Right atrium auricular region (tissue), 2 donors: ENCODE measurements around the gene ACOT6. TPM values are rescaled to one million over a fixed set of nuclear protein-coding genes. Genes with fewer than 3 reads are reported as not detected.
"Not testable (repeated sequence)": the region's sequence is repeated elsewhere in the genome, so short reads cannot be mapped to it uniquely, and the experiment has no call there.

ENCODE experiments used
- DNase-seq: peaks from one replicate; pipeline ENCODE4 v3.0.0-alpha.2; 2019; ENCODE audit warnings: low spot score
- H3K27ac ChIP-seq, 2 donors: fragments of 200-600 bp; sonication (generic); 1 replicate in 1 of 2; 2 replicates in 1 of 2; pipeline ENCODE4 v1.5.1; 2016 to 2019
- H3K27me3 ChIP-seq, 2 donors: fragments of 200-600 bp; sonication (generic); one replicate each; pipeline versions ENCODE4 v1.5.1 to v1.6.0; 2017 to 2019
- H3K36me3 ChIP-seq: fragments of 200-600 bp; sonication (generic); one replicate; pipeline ENCODE4 v1.5.1; 2016
- H3K4me1 ChIP-seq, 2 donors: fragments of 200-600 bp; sonication (generic); one replicate each; pipeline versions ENCODE4 v1.5.1 to v1.6.0; 2017 to 2019
- H3K4me3 ChIP-seq, 2 donors: fragments of 200-600 bp; sonication (generic); 1 replicate in 1 of 2; 2 replicates in 1 of 2; pipeline ENCODE4 v1.5.1; 2017 to 2019; ENCODE audit warnings: mild to moderate bottlenecking in 1 of 2, moderate library complexity in 1 of 2
- H3K9me3 ChIP-seq, 2 donors: fragments of 200-600 bp; sonication (generic); one replicate each; pipeline ENCODE4 v1.5.1; 2019
- total RNA-seq, 2 donors: library from RNA; depleted of rRNA; stranded (reverse); fragments of >200 nt; gene quantifications; one replicate each; pipeline ENCODE4 v1.1.0, GENCODE V29; 2016
- TF ChIP-seq, protein P1 (sequence below), 2 donors: fragments of 200-600 bp; sonication (generic); IDR thresholded peaks; one replicate each; pipeline ENCODE4 v1.5.1; 2019; ENCODE audit warnings: antibody characterized with exemption in 2 of 2

The ACOT6 gene
- total RNA-seq, 2 donors from 2014 or later = not detected

DNA sequence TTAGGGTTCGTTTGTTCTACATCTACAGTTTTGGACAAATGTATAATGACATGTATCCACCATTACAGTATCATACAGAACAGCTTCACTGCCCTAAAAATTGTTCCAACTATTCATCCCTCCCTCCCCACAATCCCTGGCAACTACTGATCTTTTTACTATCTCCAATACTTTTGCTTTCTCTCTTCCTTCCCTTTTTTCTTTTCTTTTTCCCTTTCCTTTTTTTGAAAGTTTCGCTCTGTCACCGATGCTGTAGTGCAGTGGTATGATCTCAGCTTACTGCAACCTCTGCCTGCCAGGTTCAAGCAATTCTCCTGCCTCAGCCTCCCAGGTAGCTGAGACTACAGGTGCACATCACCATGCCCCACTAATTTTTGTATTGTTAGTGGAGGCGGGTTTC lies 23.2 kb upstream of the ACOT6 start:
- H3K9me3 ChIP-seq = no peaks in the 10 kb centered on the region
- no peaks in the 10 kb centered on the region for H3K27me3 ChIP-seq
- TF ChIP-seq, protein P1, sequence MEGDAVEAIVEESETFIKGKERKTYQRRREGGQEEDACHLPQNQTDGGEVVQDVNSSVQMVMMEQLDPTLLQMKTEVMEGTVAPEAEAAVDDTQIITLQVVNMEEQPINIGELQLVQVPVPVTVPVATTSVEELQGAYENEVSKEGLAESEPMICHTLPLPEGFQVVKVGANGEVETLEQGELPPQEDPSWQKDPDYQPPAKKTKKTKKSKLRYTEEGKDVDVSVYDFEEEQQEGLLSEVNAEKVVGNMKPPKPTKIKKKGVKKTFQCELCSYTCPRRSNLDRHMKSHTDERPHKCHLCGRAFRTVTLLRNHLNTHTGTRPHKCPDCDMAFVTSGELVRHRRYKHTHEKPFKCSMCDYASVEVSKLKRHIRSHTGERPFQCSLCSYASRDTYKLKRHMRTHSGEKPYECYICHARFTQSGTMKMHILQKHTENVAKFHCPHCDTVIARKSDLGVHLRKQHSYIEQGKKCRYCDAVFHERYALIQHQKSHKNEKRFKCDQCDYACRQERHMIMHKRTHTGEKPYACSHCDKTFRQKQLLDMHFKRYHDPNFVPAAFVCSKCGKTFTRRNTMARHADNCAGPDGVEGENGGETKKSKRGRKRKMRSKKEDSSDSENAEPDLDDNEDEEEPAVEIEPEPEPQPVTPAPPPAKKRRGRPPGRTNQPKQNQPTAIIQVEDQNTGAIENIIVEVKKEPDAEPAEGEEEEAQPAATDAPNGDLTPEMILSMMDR (IDR thresholded peaks at IDR 0.05) = no peak
- no peaks in the 10 kb centered on the region for H3K36me3 ChIP-seq
- H3K27ac ChIP-seq = no peak overlapping the region
- H3K4me3 ChIP-seq = no peak overlapping the region
- DNase-seq = no peak
- peaks cover 0 to 10% of the 10 kb centered on the region in 2 donors for H3K4me1 ChIP-seq

DNA sequence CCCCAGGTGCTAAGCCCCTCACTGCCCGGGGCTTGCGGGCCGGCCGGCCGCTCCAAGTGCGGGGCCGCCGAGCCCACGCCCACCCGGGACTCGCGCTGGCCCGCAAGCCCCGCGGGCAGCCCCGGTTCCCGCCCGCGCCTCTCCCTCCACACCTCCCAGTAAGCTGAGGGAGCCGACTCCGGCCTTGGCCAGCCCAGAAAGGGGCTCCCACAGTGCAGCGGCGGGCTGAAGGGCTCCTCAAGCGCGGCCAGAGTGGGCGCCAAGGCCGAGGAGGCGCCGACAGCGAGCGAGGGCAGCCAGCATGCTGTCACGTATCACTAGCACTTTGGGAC lies 21.7 kb upstream of the ACOT6 start:
- H3K27me3 ChIP-seq, H3K36me3 ChIP-seq, DNase-seq, H3K4me3 ChIP-seq, H3K9me3 ChIP-seq, H3K27ac ChIP-seq: not testable (repeated sequence)
- H3K4me1 ChIP-seq = peaks cover 0 to 10% of the 10 kb centered on the region in 2 donors

DNA sequence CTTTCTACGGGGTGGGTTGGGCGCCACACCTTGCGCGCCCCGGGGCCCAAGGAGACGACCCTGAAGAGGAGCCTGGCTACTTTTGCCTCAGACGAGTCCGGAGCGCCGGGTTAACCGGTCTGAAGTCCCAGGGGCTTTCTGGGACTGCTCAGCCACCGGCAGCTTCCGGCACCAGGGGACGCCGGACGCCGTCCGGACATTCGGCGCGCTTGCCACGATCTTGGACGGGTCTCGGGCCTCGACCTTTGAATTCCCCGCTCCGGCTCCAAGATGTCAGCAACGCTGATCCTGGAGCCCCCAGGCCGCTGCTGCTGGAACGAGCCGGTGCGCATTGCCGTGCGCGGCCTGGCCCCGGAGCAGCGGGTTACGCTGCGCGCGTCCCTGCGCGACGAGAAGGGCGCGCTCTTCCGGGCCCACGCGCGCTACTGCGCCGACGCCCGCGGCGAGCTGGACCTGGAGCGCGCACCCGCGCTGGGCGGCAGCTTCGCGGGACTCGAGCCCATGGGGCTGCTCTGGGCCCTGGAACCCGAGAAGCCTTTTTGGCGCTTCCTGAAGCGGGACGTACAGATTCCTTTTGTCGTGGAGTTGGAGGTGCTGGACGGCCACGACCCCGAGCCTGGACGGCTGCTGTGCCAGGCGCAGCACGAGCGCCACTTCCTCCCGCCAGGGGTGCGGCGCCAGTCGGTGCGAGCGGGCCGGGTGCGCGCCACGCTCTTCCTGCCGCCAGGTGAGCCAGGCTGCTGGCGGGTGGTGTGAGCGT lies 20.4 kb upstream of the ACOT6 start, which contains the start of gene ACOT4:
TSS of gene ACOT4 (plus strand) at position 184 of the 760 bp plus-strand sequence. CDS start at position 271, 87 bp downstream.
- Histone ChIP-seq H3K4me3 (peak within 1 kb of the TSS; percentile 57 to 64), H3K4me1 (peaks cover 0 to 10% of the 10 kb centered on the region in 2 donors), H3K27me3 (no peaks in the 10 kb centered on the region), H3K36me3 (no peaks in the 10 kb centered on the region), H3K27ac (peak within 1 kb of the TSS in 1 of 2 donors; percentile 12), H3K9me3 (no peaks in the 10 kb centered on the region)
- DNase-seq = no peak
- TF ChIP-seq, protein P1 (IDR thresholded peaks at IDR 0.05) = peak in 1 of 2 donors; percentile 18

DNA sequence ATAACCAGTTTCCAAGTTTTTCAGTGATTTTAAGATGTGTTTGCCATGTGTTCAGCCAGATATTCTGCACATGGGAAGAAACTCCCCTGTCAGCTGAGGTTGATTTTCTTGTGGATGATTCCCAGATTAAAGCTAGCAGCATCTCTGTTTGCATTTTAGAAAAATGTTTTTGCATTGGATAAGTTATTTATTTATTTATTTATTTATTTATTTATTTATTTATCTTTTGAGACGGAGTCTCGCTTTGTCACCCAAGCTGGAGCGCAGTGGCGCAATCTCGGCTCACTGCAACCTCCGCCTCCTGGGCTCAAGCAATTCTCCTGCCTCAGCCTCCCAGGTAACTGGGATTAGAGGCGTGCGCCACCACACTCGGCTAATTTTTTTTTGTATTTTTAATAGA lies 17.8 kb upstream of the ACOT6 start:
- no peak for DNase-seq
- Histone ChIP-seq H3K36me3 (no peaks in the 10 kb centered on the region), H3K27ac (no peak overlapping the region), H3K4me3 (no peak overlapping the region), H3K4me1 (peaks cover 0 to 10% of the 10 kb centered on the region in 2 donors), H3K9me3 (no peaks in the 10 kb centered on the region), H3K27me3 (no peaks in the 10 kb centered on the region)
- TF ChIP-seq, protein P1 (IDR thresholded peaks at IDR 0.05) = no peak

DNA sequence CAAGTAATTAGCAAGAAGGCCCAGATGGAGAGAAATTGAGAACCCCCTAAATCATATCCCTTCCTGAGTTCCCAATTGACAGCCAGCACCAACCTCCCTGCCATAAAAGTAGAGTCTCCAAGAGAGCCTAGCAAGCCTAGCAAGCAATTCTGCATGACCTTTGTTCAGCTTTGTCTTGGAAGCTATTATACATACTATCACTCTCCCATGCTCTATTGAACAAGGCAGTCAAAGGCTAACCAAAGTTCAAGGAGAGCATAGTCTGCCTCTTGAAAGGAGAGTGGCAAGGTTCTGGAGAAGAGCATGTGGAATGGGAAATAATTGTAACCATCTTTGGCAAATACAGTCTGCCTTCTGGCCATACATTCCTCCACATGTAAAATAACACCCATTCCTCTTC lies 12.8 kb upstream of the ACOT6 start:
- Histone ChIP-seq H3K36me3 (no peaks in the 10 kb centered on the region), H3K9me3 (no peaks in the 10 kb centered on the region), H3K4me1 (no peaks in the 10 kb centered on the region), H3K27me3 (no peaks in the 10 kb centered on the region), H3K4me3 (no peak overlapping the region), H3K27ac (no peak overlapping the region)
- TF ChIP-seq, protein P1 (IDR thresholded peaks at IDR 0.05) = no peak
- DNase-seq = no peak

DNA sequence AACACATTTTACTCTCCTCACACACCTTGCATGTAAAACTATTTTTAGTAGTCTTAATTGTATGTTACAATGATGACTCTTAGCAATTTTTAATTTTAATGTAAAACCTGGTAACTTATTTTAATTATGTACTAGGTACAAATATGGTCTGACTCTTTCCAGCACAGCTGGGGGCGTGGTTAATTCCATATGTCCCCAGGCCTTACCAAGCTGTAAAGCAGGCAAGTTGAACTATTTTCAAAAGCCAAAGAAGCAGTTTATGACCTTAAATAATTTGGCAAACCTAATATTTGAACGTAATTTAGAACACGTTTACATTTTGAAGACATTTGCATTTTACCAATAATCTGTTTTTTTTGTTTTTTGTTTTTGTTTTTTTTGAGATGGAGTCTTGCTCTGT lies 9.3 kb upstream of the ACOT6 start:
- DNase-seq = no peak
- H3K4me1 ChIP-seq = no peaks in the 10 kb centered on the region
- no peak overlapping the region for H3K27ac ChIP-seq
- no peaks in the 10 kb centered on the region for H3K9me3 ChIP-seq
- H3K27me3 ChIP-seq = no peaks in the 10 kb centered on the region
- TF ChIP-seq, protein P1 (IDR thresholded peaks at IDR 0.05) = no peak
- no peak overlapping the region for H3K4me3 ChIP-seq
- H3K36me3 ChIP-seq = no peaks in the 10 kb centered on the region
